GM21515 (cell line): ENCODE results near the gene UGT1A5.

ENCODE experiments used
- ATAC-seq: cut with Tn5 transposase; IDR thresholded peaks from one replicate; pipeline ENCODE4 v1.9.1; 2021; ENCODE audit not compliant: unreplicated experiment

UGT1A5 gene

GRCh38 chr2:233807966-233808935, 95.5 kb downstream of the UGT1A5 start:
- ATAC-seq: no peak

DNA sequence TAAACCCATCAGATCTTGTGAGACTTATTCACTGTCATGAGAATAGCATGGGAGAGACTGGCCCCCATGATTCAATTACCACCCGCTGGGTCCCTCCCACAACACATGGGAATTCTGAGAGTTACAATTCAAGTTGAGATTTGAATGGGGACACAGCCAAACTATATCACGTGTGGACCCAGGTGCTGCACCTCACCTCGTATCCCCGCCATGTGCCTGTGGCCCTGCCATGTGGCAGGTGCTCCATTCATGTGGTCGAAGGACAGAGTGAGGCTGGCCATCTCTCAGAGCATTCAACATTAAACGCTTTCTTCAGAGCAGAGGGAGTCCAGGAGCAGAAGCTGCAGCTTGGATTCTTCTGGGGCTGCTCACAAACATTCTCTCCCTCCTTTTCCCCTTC, 97.7 kb downstream of the UGT1A5 start:
- no peak for ATAC-seq

DNA sequence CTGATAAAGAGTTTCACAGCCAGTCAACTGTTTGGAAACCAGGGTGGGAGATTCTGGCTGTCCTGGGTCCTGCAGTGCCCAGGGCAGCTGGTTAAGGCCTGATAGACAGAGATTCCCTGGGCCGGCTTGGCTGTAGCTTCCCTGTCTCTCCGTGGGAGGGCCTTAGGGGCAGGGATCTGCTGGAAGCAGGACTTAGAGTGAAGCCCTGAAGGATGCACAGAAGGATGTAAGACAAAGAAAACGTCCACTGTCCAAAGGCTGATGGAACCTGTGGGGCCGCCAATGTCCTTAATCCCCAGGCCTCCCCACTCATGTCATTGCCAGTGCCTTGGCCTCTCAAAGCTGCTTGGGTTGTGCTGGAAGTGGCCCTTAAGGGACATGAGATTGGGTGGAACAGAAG, 98.4 kb downstream of the UGT1A5 start:
- no peak for ATAC-seq

- ATAC-seq: no peak
Observed at GRCh38 chr2:233811732-233812131, 99.0 kb downstream of the UGT1A5 start.

GRCh38 chr2:233813236-233814055, 100.7 kb downstream of the UGT1A5 start:
- ATAC-seq: no peak

GRCh38 chr2:233814056-233814835, 101.5 kb downstream of the UGT1A5 start:
- ATAC-seq: no peak

- no peak for ATAC-seq
Observed at GRCh38 chr2:233815861-233816260, 103.2 kb downstream of the UGT1A5 start.

GRCh38 chr2:233816334-233816733, 103.6 kb downstream of the UGT1A5 start:
- ATAC-seq: no peak

DNA sequence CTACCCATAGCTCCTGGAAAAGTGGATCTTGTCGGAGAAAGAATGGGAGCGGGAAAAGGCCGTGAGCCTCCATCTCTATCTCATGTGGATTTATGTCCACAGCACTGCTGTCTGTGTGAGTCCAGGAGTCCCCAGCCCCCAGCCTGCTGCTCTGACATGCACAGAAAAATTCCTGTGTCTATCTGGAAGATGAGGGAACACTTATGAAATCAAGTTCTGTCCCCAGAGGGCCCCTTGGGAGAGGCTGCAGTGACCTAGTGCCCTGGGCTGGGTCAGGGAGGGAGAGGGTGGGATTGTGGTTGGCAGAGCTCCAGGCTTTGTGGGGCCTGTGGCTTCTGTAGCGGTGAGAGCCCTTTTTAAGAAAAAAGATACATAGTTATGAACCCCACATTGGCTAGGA, 104.1 kb downstream of the UGT1A5 start:
- no peak for ATAC-seq

DNA sequence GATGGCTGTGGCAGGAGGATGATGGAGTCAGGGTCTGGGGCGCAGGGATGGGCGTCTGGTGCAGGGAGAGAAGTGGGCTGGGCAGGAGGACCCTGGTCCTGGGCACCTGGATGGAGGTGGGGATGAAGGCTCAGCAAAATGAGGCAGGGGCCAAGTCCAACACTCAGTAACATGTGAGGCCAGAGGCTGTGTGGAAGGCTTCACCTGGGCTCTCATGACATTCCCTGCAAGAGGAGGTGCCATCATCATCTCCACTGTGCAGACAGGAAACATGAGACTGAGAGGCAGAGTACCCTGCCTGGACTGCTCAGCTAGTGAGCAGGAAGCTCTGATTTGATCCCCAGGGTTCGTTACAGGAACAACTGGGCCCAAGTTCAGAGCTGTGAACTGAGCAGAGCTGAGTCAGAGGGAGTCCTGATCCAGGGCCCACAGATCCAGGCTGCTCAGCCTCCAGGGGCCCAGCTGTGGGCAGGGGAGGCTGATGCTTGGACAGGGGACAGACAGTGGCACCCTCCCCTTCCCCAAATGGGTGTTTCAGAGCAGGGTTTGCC, 104.7 kb downstream of the UGT1A5 start:
- no peak for ATAC-seq

- no peak for ATAC-seq
Observed at GRCh38 chr2:233817995-233818638, 105.4 kb downstream of the UGT1A5 start.

DNA sequence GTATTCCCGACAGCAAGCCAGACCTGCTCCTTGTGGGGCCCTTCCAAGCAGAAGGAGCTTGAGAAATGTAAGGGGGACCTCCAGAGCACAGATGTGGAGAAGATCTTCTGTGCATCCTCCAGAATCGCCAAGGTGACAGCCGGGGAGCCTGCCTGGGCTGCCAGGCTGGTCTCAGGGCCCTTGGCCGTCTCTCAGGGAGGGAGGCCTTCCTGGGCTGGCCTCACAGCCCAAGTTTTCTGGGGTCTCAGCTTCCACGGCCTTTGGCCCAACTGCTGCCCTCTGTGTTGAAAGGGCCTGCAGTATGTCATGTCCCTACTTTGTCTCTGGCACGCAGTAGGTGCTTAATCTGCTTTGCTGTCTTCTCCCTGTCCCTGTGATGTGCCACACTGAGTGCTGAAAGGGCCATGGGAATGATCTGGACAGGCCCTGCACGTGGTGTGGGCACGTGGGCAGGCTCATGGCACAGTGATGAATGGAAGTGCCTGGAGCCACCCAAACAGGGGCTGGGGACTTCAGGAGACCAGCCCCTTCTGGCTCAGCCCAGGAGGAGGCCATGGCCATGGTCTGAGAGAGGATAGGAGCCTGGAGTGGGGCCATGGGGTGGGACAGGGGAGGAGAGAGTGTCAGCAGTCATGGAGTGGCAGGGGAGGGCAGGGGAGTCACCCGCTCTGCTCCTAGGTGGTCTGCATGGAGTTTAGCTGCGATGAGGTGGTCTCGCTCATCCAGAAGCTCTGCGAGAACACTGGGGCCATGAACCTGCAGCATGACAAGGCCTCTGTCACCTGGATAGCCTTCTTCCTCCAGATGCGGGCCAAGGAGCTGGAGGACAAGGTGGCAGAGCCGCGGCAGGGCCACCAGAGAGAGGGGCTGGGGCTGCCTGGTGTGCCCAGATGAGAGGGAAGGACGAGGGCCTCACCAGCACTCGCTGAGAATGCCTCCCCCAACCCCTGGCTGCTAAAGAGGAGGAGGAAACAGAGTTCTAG, 106.2 kb downstream of the UGT1A5 start:
- no peak for ATAC-seq

DNA sequence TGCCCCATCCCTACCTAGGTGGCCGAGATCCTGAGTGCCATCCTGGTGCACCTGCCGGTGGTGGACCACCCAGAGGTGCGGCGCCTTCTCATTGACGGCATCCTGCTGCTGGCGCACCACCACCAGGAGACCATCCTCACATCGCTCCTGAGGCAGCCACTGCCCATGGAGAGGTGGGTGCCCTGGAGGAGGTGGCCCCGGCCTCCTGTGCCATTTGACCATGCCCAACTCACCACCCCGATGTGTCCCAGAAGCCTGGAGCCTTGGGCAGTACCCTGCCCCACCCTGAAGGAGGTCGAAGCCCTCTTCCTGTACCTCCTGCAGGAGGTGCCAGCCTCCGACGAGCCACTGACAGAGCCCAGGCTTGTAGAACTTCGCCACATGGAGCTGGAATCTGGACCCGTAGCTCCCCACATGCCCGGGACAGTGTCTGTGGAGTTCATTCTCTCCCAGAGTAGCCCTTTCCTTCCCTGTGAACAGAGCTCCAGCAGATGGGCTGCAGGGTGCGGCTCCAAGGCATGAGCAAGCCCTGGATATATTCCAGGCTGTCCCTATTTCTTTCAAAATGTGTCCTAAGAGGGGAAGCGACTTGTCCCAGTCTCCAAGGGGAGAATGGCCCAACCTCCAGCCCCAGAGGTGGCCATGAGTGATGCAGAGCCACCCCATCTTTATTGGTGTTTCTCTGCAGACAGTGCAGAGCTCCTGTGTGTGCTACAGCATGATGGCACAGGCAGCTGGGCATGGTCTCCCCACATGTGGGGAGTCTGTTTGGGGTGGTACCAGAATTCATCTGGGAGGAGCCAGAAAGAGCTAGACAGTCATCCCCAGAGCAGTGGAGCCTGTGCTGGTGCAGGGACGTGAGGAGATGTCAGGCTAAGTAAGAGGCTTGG, 107.4 kb downstream of the UGT1A5 start:
- no peak for ATAC-seq

DNA sequence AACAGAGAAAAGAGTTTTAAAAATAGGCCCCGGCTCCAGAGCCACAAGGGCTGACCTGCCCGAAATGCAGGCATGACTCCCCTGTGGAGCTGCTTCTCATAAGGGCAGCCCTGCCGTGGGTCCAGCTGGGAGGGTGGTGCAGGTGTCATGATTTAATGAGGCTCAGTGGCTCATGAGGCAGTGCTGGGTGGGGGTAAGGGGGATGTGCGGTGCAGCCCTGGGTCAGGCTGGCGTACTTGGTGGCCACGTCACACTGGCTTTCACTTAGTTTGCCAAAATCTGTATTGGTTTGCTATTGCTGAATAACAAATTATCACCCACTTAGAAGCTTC, 108.0 kb downstream of the UGT1A5 start:
- no peak for ATAC-seq

DNA sequence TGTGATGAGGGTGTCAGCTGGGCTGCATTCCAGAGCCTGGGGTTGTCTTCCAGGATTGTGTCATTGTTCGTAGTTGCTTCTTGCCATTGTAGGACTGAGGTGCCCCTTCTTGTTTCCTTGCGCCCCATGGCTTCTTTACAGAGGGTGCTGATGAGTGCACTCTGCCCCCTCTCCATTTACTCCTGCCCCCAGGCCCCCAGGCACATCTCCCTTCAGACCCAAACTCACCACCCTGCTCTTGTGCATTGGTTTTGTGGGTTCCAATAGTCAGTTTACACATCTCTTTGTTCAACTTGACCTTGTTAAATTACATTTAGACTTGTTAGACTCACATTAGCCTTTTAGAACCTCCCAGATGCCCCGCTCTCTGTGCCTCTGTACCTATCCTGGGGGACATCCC, 108.5 kb downstream of the UGT1A5 start:
- ATAC-seq: no peak

DNA sequence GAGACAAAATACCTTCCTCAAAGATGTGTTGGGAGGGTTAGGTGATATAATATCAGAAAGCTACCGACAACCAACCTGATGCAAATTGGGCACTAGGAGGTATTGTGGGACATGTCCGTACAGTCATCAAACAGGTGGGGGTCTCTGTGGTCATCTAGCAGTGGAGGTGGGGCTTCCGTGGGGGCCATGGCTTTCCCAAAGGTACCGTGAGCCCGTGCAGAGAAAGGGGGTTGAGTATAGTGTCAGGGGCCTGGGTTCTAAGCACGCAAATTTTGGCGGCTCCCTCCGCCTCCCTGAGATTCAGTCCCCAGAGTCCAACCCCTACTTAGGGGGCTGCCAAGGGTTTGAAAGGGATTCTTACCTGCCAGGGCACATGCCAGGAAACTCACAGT, 109.0 kb downstream of the UGT1A5 start:
- ATAC-seq: no peak

DNA sequence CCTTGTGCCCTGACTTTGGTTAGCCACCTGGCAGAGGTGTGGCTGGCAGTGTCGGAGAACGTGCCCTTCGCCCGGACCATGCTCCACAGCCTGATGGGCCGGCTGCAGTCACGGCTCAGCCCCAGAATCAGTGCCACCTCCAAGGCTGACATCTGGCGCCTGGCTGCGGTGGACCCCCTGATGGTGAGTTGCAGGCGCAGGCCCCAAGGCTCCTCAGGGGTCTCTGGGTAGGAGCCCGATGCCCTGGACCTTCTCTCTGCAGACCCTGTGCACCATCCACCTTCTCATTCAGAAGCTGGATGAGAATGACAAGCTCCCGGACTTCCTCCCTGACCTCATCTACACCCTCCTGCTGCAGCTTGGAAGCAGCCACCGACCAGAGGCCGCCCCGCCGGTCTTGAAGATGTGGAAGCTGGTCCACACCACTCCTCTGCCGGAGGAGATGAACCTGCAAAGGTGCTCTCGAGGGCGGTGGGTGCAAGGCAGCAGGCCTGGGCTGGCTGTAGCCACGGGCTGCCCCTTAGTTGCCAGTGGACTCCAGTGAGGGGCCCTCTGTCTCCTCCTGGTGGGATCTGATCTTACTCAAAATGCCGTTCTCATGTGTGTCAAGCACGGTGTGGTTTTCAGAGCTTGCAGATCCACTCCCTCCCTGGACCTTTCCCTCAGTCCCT, 109.5 kb downstream of the UGT1A5 start:
- no peak for ATAC-seq
